HCT116 (cell line): ENCODE data around the gene MYH10.

Experiments
- ATF3 ChIP-seq: IDR thresholded peaks from 2 replicates; pipeline ENCODE4 v1.6.1; 2012
- EGR1 ChIP-seq: IDR thresholded peaks from 2 replicates; pipeline ENCODE4 v1.6.1; 2012; ENCODE audit warnings: low read depth
- ELF1 ChIP-seq: IDR thresholded peaks from 2 replicates; pipeline ENCODE4 v1.6.1; 2012; ENCODE audit warnings: low read depth, borderline replicate concordance
- FOSL1 ChIP-seq: IDR thresholded peaks from 2 replicates; pipeline ENCODE4 v1.6.1; 2012; ENCODE audit warnings: low read depth
- MAX ChIP-seq: IDR thresholded peaks from 2 replicates; pipeline ENCODE4 v1.6.1; 2012
- POLR2AphosphoS5 ChIP-seq: IDR thresholded peaks from 2 replicates; pipeline ENCODE4 v1.6.1; 2011; ENCODE audit warnings: mild to moderate bottlenecking, low read depth, low read length, moderate library complexity
- RAD21 ChIP-seq: IDR thresholded peaks from 2 replicates; pipeline ENCODE4 v1.6.1; 2012; ENCODE audit warnings: low read depth, mild to moderate bottlenecking
- REST ChIP-seq: IDR thresholded peaks from 2 replicates; pipeline ENCODE4 v1.6.1; 2012; ENCODE audit warnings: low read depth
- YY1 ChIP-seq: IDR thresholded peaks from 2 replicates; pipeline ENCODE4 v1.6.1; 2011; ENCODE audit warnings: low read length, low read depth, moderate library complexity, mild to moderate bottlenecking; ENCODE audit not compliant: insufficient replicate concordance; ENCODE audit errors: extremely low read depth
- TF ChIP-seq, protein P1 (sequence below): IDR thresholded peaks from 2 replicates; pipeline ENCODE4 v1.6.1; 2011; ENCODE audit warnings: mild to moderate bottlenecking, low read length, moderate library complexity; ENCODE audit not compliant: insufficient replicate concordance; ENCODE audit errors: extremely low read depth
- TF ChIP-seq, protein P2 (sequence below), 3 experiments: fragments of 200-600 bp in 1 of 3; sonication (generic) in 1 of 3; IDR thresholded peaks in 2 of 3; conservative IDR thresholded peaks in 1 of 3; 2 replicates each; pipeline ENCODE4 v1.5.1; 2012 to 2017; ENCODE audit warnings: low read depth in 2 of 3, low read length in 2 of 3, antibody characterized with exemption in 1 of 3, borderline replicate concordance in 1 of 3, control low read depth in 1 of 3, mild to moderate bottlenecking in 1 of 3, mixed read lengths in 1 of 3, mixed run types in 1 of 3, moderate library complexity in 1 of 3; ENCODE audit not compliant: insufficient read depth in 1 of 3

GRCh38 chr17:8557176-8557806 is 73.2 kb downstream of the MYH10 start:
- TF ChIP-seq YY1 (no peak), ELF1 (no peak), MAX (no peak), ATF3 (no peak), RAD21 (no peak), POLR2AphosphoS5 (no peak), EGR1 (no peak), REST (no peak), FOSL1 (no peak)
- TF ChIP-seq, protein P1, sequence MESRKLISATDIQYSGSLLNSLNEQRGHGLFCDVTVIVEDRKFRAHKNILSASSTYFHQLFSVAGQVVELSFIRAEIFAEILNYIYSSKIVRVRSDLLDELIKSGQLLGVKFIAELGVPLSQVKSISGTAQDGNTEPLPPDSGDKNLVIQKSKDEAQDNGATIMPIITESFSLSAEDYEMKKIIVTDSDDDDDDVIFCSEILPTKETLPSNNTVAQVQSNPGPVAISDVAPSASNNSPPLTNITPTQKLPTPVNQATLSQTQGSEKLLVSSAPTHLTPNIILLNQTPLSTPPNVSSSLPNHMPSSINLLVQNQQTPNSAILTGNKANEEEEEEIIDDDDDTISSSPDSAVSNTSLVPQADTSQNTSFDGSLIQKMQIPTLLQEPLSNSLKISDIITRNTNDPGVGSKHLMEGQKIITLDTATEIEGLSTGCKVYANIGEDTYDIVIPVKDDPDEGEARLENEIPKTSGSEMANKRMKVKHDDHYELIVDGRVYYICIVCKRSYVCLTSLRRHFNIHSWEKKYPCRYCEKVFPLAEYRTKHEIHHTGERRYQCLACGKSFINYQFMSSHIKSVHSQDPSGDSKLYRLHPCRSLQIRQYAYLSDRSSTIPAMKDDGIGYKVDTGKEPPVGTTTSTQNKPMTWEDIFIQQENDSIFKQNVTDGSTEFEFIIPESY = no peak
- TF ChIP-seq, protein P2, sequence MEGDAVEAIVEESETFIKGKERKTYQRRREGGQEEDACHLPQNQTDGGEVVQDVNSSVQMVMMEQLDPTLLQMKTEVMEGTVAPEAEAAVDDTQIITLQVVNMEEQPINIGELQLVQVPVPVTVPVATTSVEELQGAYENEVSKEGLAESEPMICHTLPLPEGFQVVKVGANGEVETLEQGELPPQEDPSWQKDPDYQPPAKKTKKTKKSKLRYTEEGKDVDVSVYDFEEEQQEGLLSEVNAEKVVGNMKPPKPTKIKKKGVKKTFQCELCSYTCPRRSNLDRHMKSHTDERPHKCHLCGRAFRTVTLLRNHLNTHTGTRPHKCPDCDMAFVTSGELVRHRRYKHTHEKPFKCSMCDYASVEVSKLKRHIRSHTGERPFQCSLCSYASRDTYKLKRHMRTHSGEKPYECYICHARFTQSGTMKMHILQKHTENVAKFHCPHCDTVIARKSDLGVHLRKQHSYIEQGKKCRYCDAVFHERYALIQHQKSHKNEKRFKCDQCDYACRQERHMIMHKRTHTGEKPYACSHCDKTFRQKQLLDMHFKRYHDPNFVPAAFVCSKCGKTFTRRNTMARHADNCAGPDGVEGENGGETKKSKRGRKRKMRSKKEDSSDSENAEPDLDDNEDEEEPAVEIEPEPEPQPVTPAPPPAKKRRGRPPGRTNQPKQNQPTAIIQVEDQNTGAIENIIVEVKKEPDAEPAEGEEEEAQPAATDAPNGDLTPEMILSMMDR (IDR thresholded peaks at IDR 0.05 in 2 of 3, conservative IDR thresholded peaks at IDR 0.05 in 1 of 3; ENCODE audit: borderline replicate concordance in 1 of 3, insufficient read depth in 1 of 3, low read depth in 2 of 3, low read length in 2 of 3) = no peak
